GM12878 (cell line): ENCODE results near the gene CBLB. TPM values are rescaled to one million over a fixed set of nuclear protein-coding genes. Genes with fewer than 3 reads are reported as not detected.

Experiments
- ATAC-seq: fragments of 200-7000 bp; cut with Tn5 transposase; 3 replicates; pipeline ENCODE4 v1.9.1; 2020; ENCODE audit warnings: mild to moderate bottlenecking, moderate library complexity
- BruUV-seq: library from RNA; stranded (reverse); fragments of 400-500 nt; replicated peaks from 2 replicates; lab custom pipeline; 2021; lab: Mats Ljungman, UMichigan
- CTCF ChIA-PET: fragments of 300-600 bp; sonication (Branson Sonifier 250); formaldehyde crosslinking; extraction: SDS; loops from one replicate; lab custom pipeline; 2021; ENCODE audit warnings: inconsistent platforms; lab: Yijun Ruan, JAX
- POLR2A ChIA-PET: fragments of 350-600 bp; formaldehyde crosslinking; extraction: SDS; loops from one replicate; lab custom pipeline; 2021; ENCODE audit warnings: inconsistent platforms; lab: Charles Lee
- RAD21 ChIA-PET: fragments of 300-600 bp; sonication (Branson Sonifier 250); formaldehyde crosslinking; loops from one replicate; lab custom pipeline; 2023; ENCODE audit warnings: antibody characterized with exemption; ENCODE audit not compliant: unreplicated experiment; lab: Charles Lee
- SMC1A ChIA-PET: fragments of 300-600 bp; sonication (Branson Sonifier 250); formaldehyde crosslinking; loops from one replicate; lab custom pipeline; 2023; ENCODE audit not compliant: unreplicated experiment, uncharacterized antibody; lab: Charles Lee
- DNase-seq: peaks from one replicate; pipeline ENCODE4 v3.0.0-alpha.2; 2011; ENCODE audit warnings: low read depth, low spot score
- FAIRE-seq: peaks from 3 replicates; lab custom pipeline; 2011; peaks lifted over from hg19 to GRCh38; lab: Jason Lieb, UNC
- H2AFZ ChIP-seq: 2 replicates; pipeline ENCODE4 v1.6.0; 2011; ENCODE audit warnings: low read depth, low read length, control low read depth; ENCODE audit not compliant: control insufficient read depth
- H3K27ac ChIP-seq: 2 replicates; pipeline ENCODE4 v1.5.1; 2011; ENCODE audit warnings: control low read depth; ENCODE audit not compliant: control insufficient read depth, insufficient read depth
- H3K27me3 ChIP-seq, 2 experiments: replicated peaks in 1 of 2; 2 replicates each; pipeline versions ENCODE4 v1.6.0 to v1.6.1; 2011; ENCODE audit warnings: low read length in 1 of 2; ENCODE audit not compliant: control insufficient read depth in 2 of 2, insufficient read depth in 2 of 2
- H3K36me3 ChIP-seq, 2 experiments: 2 replicates each; pipeline ENCODE4 v1.5.1; 2011; ENCODE audit warnings: low read length in 1 of 2; ENCODE audit not compliant: control insufficient read depth in 2 of 2, insufficient read depth in 2 of 2
- H3K4me1 ChIP-seq: 2 replicates; pipeline ENCODE4 v1.6.1; 2011; ENCODE audit warnings: mild to moderate bottlenecking, low read length, moderate library complexity, mixed read lengths; ENCODE audit not compliant: control insufficient read depth, insufficient read depth
- H3K4me2 ChIP-seq: 2 replicates; pipeline ENCODE4 v1.6.0; 2011; ENCODE audit warnings: control low read depth; ENCODE audit not compliant: control insufficient read depth, insufficient read depth
- H3K4me3 ChIP-seq: fragments of 200-600 bp; sonication (generic); 2 replicates; pipeline ENCODE4 v1.5.1; 2016
- H3K79me2 ChIP-seq: 2 replicates; pipeline ENCODE4 v1.6.0; 2011; ENCODE audit warnings: low read length; ENCODE audit not compliant: control insufficient read depth, insufficient read depth
- H3K9ac ChIP-seq: 2 replicates; pipeline ENCODE4 v1.8.0; 2011; ENCODE audit warnings: low read length, control low read depth, mixed read lengths; ENCODE audit not compliant: control insufficient read depth, insufficient read depth
- H3K9me3 ChIP-seq: replicated peaks from 3 replicates; pipeline ENCODE4 v1.5.1; 2011; ENCODE audit warnings: mild to moderate bottlenecking, low read length; ENCODE audit not compliant: control insufficient read depth, insufficient read depth
- H4K20me1 ChIP-seq: 2 replicates; pipeline ENCODE4 v1.6.0; 2011; ENCODE audit not compliant: control insufficient read depth, insufficient read depth
- ATF2 ChIP-seq: IDR thresholded peaks from 2 replicates; pipeline ENCODE4 v1.6.1; 2012; ENCODE audit warnings: low read length, inconsistent platforms
- NBN ChIP-seq: fragments of 450-650 bp; IDR thresholded peaks from 2 replicates; pipeline ENCODE4 v1.6.1; 2016
- NFIC ChIP-seq: IDR thresholded peaks from 2 replicates; pipeline ENCODE4 v1.6.1; 2012; ENCODE audit warnings: low read depth, mild to moderate bottlenecking, inconsistent platforms, low read length, moderate library complexity
- SMAD1 ChIP-seq: fragments of 450-650 bp; IDR thresholded peaks from 2 replicates; pipeline ENCODE4 v1.6.1; 2018; ENCODE audit warnings: mild to moderate bottlenecking, low read depth; ENCODE audit not compliant: partially characterized antibody
- in situ Hi-C: fragments of 300-500 bp; cut with MboI; formaldehyde crosslinking; loops from 9 replicates; pipeline ENCODE4 v1.14.3; 2018; ENCODE audit warnings: mixed read lengths
- intact Hi-C: fragments of 100-400 bp; cut with micrococcal nuclease; formaldehyde crosslinking; loops from one replicate; pipeline ENCODE4 v1.14.2; 2022; ENCODE audit not compliant: unreplicated experiment
- polyA plus RNA-seq, 11 experiments: library from polyadenylated mRNA; depleted of rRNA in 4 of 11; unstranded in 6 of 11; stranded (reverse) in 5 of 11; fragments of >200 nt; fragmentation: Nextera tagmentation in 4 of 11; fragmentation: Illumina TruSeq in 1 of 11; extraction: Ambion mirVana in 4 of 11; extraction: Trizol in 1 of 11; gene quantifications; 1 replicate in 1 of 11; 2 replicates in 10 of 11; pipeline versions ENCODE4 v1.2.1 to v1.2.3, GENCODE V29; 2011 to 2016; ENCODE audit warnings: inconsistent platforms in 2 of 11, missing spikeins in 2 of 11, low read depth in 1 of 11
- total RNA-seq, 4 experiments: library from RNA; depleted of rRNA in 3 of 4; stranded (reverse); fragments of >200 nt in 3 of 4; fragmentation: Illumina TruSeq in 1 of 4; extraction: Trizol in 1 of 4; gene quantifications; 2 replicates each; pipeline versions ENCODE4 v1.2.1 to v1.2.3, GENCODE V29; 2013 to 2021

The CBLB gene
- total and polyA plus RNA-seq, 10 of the 15 experiments (the other 5 are each of a cell fraction or from before 2014, with no cell fraction given), result 17.2 to 107 (median 41.9) TPM

- TF ChIP-seq ATF2 (peak; percentile 42; the same call in 1 of the 2 replicates), NFIC (0 out of 2 replicates have a peak, but pooled peaks have one; percentile 32)
Observed at GRCh38 chr3:105764378-105765307, 104.2 kb downstream of the CBLB start (continued).

- ATAC-seq, result no peak
- Histone ChIP-seq H3K4me2 (no peak overlapping the region), H3K9me3 (peaks cover 28% of the 10 kb centered on the region), H3K4me1 (peaks cover 11% of the 10 kb centered on the region), H3K27me3 (no peaks in the 10 kb centered on the region), H4K20me1 (no peaks in the 10 kb centered on the region), H2AFZ (no peak overlapping the region), H3K79me2 (no peaks in the 10 kb centered on the region; the same call in none of the 2 replicates), H3K9ac (no peak overlapping the region), H3K27ac (no peak overlapping the region), H3K36me3 (peaks cover 3 to 14% of the 10 kb centered on the region in 2 experiments; a peak in 3 of 4 replicates), H3K4me3 (no peak overlapping the region)
- RAD21 ChIA-PET, result interaction anchor here (1.1 kb wide), 1 partner anchor 74 kb away, joined by 3 read pairs; no protein-coding TSS in a partner anchor
- CTCF ChIA-PET, result interaction anchor here (0.6 kb wide), 1 partner anchor 12 kb away, joined by 3 read pairs; no protein-coding TSS in a partner anchor
- in situ Hi-C loops (no loop called here), intact Hi-C loops (no loop called here)
- BruUV-seq, result no TSS peak
- no peak for DNase-seq
- SMC1A ChIA-PET, result interaction anchor here (1.1 kb wide), 1 partner anchor 33 kb away, joined by 3 read pairs; no protein-coding TSS in a partner anchor
- POLR2A ChIA-PET, result no interaction called here
- FAIRE-seq, result no peak
- no peak for TF ChIP-seq SMAD1
- TF ChIP-seq NBN, result no peak
Observed at GRCh38 chr3:105763659-105764036, 105.2 kb downstream of the CBLB start.
